AG04450 (cell line): ENCODE data around the gene PKNOX2. TPM values are rescaled to one million over a fixed set of nuclear protein-coding genes. Genes with fewer than 3 reads are reported as not detected.

Experiments used
- CTCF ChIA-PET: fragments of 300-600, 350-600 bp; formaldehyde crosslinking; extraction: SDS; loops from one replicate; lab custom pipeline; 2022; ENCODE audit warnings: antibody characterized with exemption, inconsistent platforms; lab: Charles Lee
- POLR2A ChIA-PET: fragments of 350-600 bp; formaldehyde crosslinking; extraction: SDS; loops from one replicate; lab custom pipeline; 2021; ENCODE audit warnings: antibody characterized with exemption, inconsistent platforms; lab: Yijun Ruan, JAX
- DNase-seq: peaks from one replicate; pipeline ENCODE4 v3.0.0-alpha.2; 2011; ENCODE audit warnings: low read depth, low spot score
- H3K27ac ChIP-seq: one replicate; pipeline ENCODE4 v1.5.1; 2012; ENCODE audit warnings: low read depth, low read length, control low read depth
- H3K27me3 ChIP-seq: one replicate; pipeline ENCODE4 v1.6.0; 2012; ENCODE audit warnings: low read length; ENCODE audit not compliant: control insufficient read depth, insufficient read depth
- H3K4me3 ChIP-seq: 2 replicates; pipeline ENCODE4 v1.5.1; 2011; ENCODE audit warnings: mild to moderate bottlenecking, low read depth, low read length, control low read depth
- H3K9me3 ChIP-seq: 2 replicates; pipeline ENCODE4 v1.5.1; 2012; ENCODE audit warnings: low read length; ENCODE audit not compliant: control insufficient read depth, insufficient read depth
- polyA plus RNA-seq: library from polyadenylated mRNA; depleted of rRNA; stranded (reverse); fragments of >200 nt; gene quantifications from 2 replicates; pipeline ENCODE4 v1.2.3, GENCODE V29; 2011
- TF ChIP-seq, protein P1 (sequence below): IDR thresholded peaks from 2 replicates; pipeline ENCODE4 v1.5.1; 2011; ENCODE audit warnings: low read depth, low read length, control low read depth, inconsistent platforms

PKNOX2 gene
- polyA plus RNA-seq, 1 experiment, result 3.0 TPM

- no peak for DNase-seq
- POLR2A ChIA-PET, result interaction anchor here (1.1 kb wide), 1 partner anchor 134 kb away, joined by 3 read pairs; no protein-coding TSS in a partner anchor
- H3K27me3 ChIP-seq, result peaks cover 5% of the 10 kb centered on the region
- no peak overlapping the region for H3K27ac ChIP-seq
- H3K4me3 ChIP-seq, result no peak overlapping the region
- H3K9me3 ChIP-seq, result no peaks in the 10 kb centered on the region
- CTCF ChIA-PET, result interaction anchor here (0.7 to 1.5 kb wide), 5 partner anchors 9 to 247 kb away, joined by 3 read pairs; partner anchors contain the start of gene PKNOX2
- TF ChIP-seq, protein P1, sequence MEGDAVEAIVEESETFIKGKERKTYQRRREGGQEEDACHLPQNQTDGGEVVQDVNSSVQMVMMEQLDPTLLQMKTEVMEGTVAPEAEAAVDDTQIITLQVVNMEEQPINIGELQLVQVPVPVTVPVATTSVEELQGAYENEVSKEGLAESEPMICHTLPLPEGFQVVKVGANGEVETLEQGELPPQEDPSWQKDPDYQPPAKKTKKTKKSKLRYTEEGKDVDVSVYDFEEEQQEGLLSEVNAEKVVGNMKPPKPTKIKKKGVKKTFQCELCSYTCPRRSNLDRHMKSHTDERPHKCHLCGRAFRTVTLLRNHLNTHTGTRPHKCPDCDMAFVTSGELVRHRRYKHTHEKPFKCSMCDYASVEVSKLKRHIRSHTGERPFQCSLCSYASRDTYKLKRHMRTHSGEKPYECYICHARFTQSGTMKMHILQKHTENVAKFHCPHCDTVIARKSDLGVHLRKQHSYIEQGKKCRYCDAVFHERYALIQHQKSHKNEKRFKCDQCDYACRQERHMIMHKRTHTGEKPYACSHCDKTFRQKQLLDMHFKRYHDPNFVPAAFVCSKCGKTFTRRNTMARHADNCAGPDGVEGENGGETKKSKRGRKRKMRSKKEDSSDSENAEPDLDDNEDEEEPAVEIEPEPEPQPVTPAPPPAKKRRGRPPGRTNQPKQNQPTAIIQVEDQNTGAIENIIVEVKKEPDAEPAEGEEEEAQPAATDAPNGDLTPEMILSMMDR, result no peak
These were observed 173.6 kb downstream of the PKNOX2 start for GRCh38 chr11:125337836-125338834.

DNA sequence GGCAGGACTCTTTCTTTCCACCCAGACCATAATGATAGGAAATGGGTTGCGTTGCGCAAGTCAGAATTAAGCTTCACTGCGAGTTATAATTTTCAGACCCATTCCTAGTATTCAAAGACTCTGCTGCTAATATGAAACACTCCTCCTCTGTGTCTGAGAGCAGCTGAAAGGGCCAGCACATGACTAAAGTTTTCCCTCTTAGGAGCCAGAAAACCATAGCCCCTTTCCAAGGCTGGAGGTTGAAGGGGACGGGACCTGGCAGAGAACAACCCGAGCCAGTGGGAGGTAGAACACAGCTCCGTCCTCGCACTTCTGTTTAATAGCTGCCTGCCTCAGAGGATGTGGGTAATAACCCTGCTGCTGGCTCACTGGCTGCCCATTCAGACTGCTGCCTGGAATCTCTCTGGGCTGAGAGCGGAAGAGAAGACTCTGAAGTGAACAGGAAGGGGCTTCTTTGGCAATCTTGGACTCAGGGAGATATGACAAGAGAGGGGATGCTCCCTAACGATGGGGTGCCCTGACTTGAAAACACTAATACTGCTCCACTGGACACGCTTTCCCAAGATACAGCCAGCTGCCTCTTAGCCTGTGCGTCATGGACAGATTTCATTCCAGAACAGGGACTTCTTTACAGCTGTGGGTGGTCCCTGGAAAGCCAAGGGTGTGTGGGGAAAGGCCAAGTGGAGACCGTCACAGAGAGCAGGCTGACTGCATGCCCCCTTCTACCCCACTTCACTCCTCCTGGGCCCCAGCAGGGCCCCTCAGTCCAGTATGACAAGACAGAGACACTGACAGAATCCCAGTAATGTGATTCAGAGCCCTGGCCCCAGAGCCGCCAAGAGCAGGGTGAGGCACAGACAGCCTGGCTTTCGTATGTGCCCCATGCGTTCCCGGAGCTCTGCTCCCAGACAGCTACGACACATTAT, 174.6 kb downstream of the PKNOX2 start:
- peaks cover 5% of the 10 kb centered on the region for H3K27me3 ChIP-seq
- ChIA-PET CTCF (interaction anchor here (0.7 to 1.5 kb wide), 7 partner anchors 8 to 248 kb away, joined by 3 read pairs; partner anchors contain the start of gene PKNOX2), POLR2A (interaction anchor here (0.8 to 1.1 kb wide), 2 partner anchors 75 to 135 kb away, joined by 3 read pairs; no protein-coding TSS in a partner anchor)
- TF ChIP-seq, protein P1, result no peak
- H3K4me3 ChIP-seq, result no peak overlapping the region
- no peak for DNase-seq
- no peak overlapping the region for H3K27ac ChIP-seq
- no peaks in the 10 kb centered on the region for H3K9me3 ChIP-seq

GRCh38 chr11:125341676-125342075, 177.1 kb downstream of the PKNOX2 start:
- no peak for DNase-seq
- CTCF ChIA-PET, result interaction anchor here (1.1 to 9.2 kb wide), 3 partner anchors 63 to 250 kb away, joined by 3 to 164 read pairs (median 130); partner anchors contain the start of gene PKNOX2
- Histone ChIP-seq H3K27me3 (peaks cover 2% of the 10 kb centered on the region), H3K4me3 (no peak overlapping the region), H3K27ac (no peak overlapping the region), H3K9me3 (no peaks in the 10 kb centered on the region)
- POLR2A ChIA-PET, result no interaction called here
- TF ChIP-seq, protein P1, result no peak

DNA sequence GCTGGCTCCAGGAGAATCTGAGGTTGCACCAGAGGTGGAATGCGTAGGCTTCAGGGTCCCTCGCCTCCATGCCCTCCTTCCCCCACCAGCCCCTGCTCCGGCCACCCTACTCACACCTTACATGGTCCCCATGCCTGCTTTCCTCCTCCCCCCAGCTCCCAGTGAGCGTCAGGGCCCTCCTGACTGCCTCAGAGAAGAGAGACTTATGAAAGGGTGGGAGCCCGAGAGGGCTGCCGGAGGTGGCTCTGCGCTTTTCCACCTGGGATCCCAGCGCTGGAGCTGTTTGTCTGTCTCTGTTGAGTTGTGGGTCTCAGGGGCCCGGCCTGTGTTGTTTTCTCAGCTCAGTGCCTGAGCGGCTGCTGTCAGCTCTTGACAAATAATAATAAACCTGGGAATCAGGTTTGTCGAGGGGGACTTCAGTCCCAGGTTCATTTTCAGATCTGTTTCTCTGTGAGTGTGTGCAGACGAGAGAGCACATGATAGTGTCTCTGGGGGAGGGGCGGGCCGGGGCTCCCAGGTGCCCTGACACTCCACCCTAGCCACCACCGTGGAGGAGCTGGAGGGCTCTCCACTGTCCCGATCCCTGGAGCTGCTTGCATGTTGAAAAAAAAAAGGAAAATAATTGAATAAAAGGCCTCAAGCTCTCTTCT, 177.9 kb downstream of the PKNOX2 start:
- no peaks in the 10 kb centered on the region for H3K9me3 ChIP-seq
- ChIA-PET CTCF (interaction anchor here (0.9 to 9.2 kb wide), 5 partner anchors 8 to 251 kb away, joined by 3 to 164 read pairs (median 3); partner anchors contain the start of gene PKNOX2), POLR2A (no interaction called here)
- H3K27ac ChIP-seq, result no peak overlapping the region
- H3K4me3 ChIP-seq, result no peak overlapping the region
- peaks cover 2% of the 10 kb centered on the region for H3K27me3 ChIP-seq
- DNase-seq, result no peak
- TF ChIP-seq, protein P1, result no peak
